Stimulated activated CD4-positive, alpha-beta T cell treated with anti-CD3 and anti-CD28 coated beads, Interleukin-2, amount 100 ng/mL, for 4 hours (primary cell): Measurements from ENCODE around the gene AASS.
A peak's percentile ranks its signal among the peaks of the same experiment; 100 is the strongest.
"Not testable (repeated sequence)": the region's sequence is repeated elsewhere in the genome, so short reads cannot be mapped to it uniquely, and the experiment has no call there.

Experiments
- DNase-seq: peaks from one replicate; pipeline ENCODE4 v3.0.0-alpha.2; 2020; ENCODE audit warnings: low read depth

The AASS gene

GRCh38 chr7:122143751-122144711, at the start of gene AASS:
TSS of gene AASS (minus strand) at chr7:122144249. CDS start at chr7:122133726, 10,523 bp downstream.
- peak; percentile 65 for DNase-seq

GRCh38 chr7:122188785-122189184, 44.7 kb upstream of the AASS start:
- DNase-seq, result no peak

GRCh38 chr7:122183106-122183505, 39.1 kb upstream of the AASS start:
- DNase-seq, result no peak

GRCh38 chr7:122182081-122182480, 38.0 kb upstream of the AASS start:
- no peak for DNase-seq

- not testable (repeated sequence) for DNase-seq
Measured at GRCh38 chr7:122172144-122172543, 28.1 kb upstream of the AASS start.

GRCh38 chr7:122166740-122167139, 22.7 kb upstream of the AASS start:
- no peak for DNase-seq

GRCh38 chr7:122166275-122166674, 22.2 kb upstream of the AASS start:
- DNase-seq, result no peak

- no peak for DNase-seq
Measured at GRCh38 chr7:122161628-122162027, 17.6 kb upstream of the AASS start.

- no peak for DNase-seq
Measured at GRCh38 chr7:122155566-122155965, 11.5 kb upstream of the AASS start.

GRCh38 chr7:122148878-122149277, 4.8 kb upstream of the AASS start:
- DNase-seq, result no peak

GRCh38 chr7:122148081-122148480, 4.0 kb upstream of the AASS start:
- no peak for DNase-seq

- DNase-seq, result no peak
Measured at GRCh38 chr7:122145937-122146645, 2.0 kb upstream of the AASS start.

GRCh38 chr7:122143376-122143750, 686 bp downstream of the AASS start:
- DNase-seq, result no peak

GRCh38 chr7:122140918-122141317, 3.1 kb downstream of the AASS start:
- DNase-seq, result no peak

GRCh38 chr7:122137251-122138077, 6.6 kb downstream of the AASS start:
- DNase-seq, result no peak

- DNase-seq, result no peak
Measured at GRCh38 chr7:122136639-122137245, 7.3 kb downstream of the AASS start.

- no peak for DNase-seq
Measured at GRCh38 chr7:122136078-122136477, 8.0 kb downstream of the AASS start.

GRCh38 chr7:122135275-122135674, 8.8 kb downstream of the AASS start:
- DNase-seq, result no peak

GRCh38 chr7:122134793-122135192, 9.3 kb downstream of the AASS start:
- not testable (repeated sequence) for DNase-seq

- no peak for DNase-seq
Measured at GRCh38 chr7:122133477-122133876, 10.6 kb downstream of the AASS start.

- no peak for DNase-seq
Measured at GRCh38 chr7:122132341-122132740, 11.7 kb downstream of the AASS start.

- DNase-seq, result no peak
Measured at GRCh38 chr7:122123746-122124145, 20.3 kb downstream of the AASS start.
